Effector memory CD4-positive, alpha-beta T cell (primary cell): ENCODE data around the gene RAMACL.

ENCODE experiments used
- DNase-seq, 3 donors: peaks; one replicate each; pipeline ENCODE4 v3.0.0-alpha.2; 2020
- H3K27ac ChIP-seq: 2 replicates; pipeline ENCODE4 v1.7.0; 2013; ENCODE audit warnings: mild to moderate bottlenecking, low read length, moderate library complexity; ENCODE audit not compliant: insufficient read depth, poor library complexity, severe bottlenecking
- H3K27me3 ChIP-seq: replicated peaks from 2 replicates; pipeline ENCODE4 v1.7.0; 2013; ENCODE audit warnings: mild to moderate bottlenecking, low read length; ENCODE audit not compliant: insufficient read depth, control insufficient read depth, poor library complexity, severe bottlenecking
- H3K36me3 ChIP-seq: 2 replicates; pipeline ENCODE4 v1.7.0; 2013; ENCODE audit warnings: mild to moderate bottlenecking, low read length, moderate library complexity; ENCODE audit not compliant: control insufficient read depth, insufficient read depth
- H3K4me1 ChIP-seq: 2 replicates; pipeline ENCODE4 v1.7.0; 2013; ENCODE audit warnings: low read length, mild to moderate bottlenecking; ENCODE audit not compliant: control insufficient read depth, insufficient read depth, poor library complexity, severe bottlenecking
- H3K4me3 ChIP-seq: 2 replicates; pipeline ENCODE4 v1.7.0; 2013; ENCODE audit warnings: low read length, low read depth, mild to moderate bottlenecking; ENCODE audit not compliant: insufficient read depth, poor library complexity, severe bottlenecking
- H3K9me3 ChIP-seq: 2 replicates; pipeline ENCODE4 v1.7.0; 2013; ENCODE audit warnings: mild to moderate bottlenecking, low read length, moderate library complexity; ENCODE audit not compliant: control insufficient read depth

The RAMACL gene

GRCh38 chr6:166558156-166559005, 28.1 kb downstream of the RAMACL start:
- H3K4me1 ChIP-seq: no peaks in the 10 kb centered on the region
- no peaks in the 10 kb centered on the region for H3K27me3 ChIP-seq
- H3K9me3 ChIP-seq: no peaks in the 10 kb centered on the region
- no peaks in the 10 kb centered on the region for H3K36me3 ChIP-seq
- H3K4me3 ChIP-seq: no peak overlapping the region
- no peak for DNase-seq
- H3K27ac ChIP-seq: no peak overlapping the region

DNA sequence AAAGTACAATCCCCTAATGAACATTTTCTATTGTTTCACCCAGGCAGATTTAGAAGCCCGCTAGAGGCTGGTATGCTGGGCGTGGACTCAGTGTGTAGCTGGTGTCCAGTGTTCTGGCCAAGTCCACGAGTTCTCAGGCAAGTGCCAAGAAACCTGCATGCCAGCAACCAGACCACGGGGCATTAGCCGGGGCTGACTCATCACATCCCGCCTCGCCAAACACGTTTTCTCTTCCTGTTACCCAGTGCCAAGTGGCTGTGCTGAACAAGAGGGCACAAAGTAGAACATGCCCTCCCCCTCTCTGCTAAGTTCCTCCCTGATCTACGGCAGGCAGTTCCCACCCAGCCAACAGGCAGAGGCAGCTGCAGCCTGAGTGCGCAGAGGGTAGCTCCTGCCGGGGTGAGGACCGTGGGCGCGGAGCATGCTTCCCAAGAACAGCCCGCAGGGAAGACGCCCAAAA, 29.6 kb downstream of the RAMACL start:
- no peak overlapping the region for H3K27ac ChIP-seq
- no peaks in the 10 kb centered on the region for H3K9me3 ChIP-seq
- DNase-seq: no peak
- no peaks in the 10 kb centered on the region for H3K27me3 ChIP-seq
- H3K4me3 ChIP-seq: no peak overlapping the region
- H3K36me3 ChIP-seq: no peaks in the 10 kb centered on the region
- H3K4me1 ChIP-seq: no peaks in the 10 kb centered on the region

DNA sequence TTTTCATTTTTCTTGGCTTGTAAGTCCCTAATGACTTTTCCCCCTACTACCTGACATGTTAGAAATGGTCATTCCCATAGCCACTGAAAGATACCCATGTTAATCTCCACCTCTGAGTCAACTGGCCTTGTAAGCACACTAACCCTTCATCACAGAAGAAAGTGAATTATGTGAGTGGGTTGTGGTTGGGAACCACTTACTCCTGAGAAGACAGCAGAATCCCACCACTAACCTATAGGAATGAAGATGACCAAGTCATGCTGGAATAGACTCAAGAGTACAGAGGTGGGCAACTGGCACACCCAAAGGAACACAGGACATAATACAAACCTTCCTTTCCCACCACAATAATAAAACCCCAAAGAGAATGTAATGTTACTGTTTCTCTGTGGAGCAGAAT, 30.1 kb downstream of the RAMACL start:
- Histone ChIP-seq H3K4me1 (no peaks in the 10 kb centered on the region), H3K27me3 (no peaks in the 10 kb centered on the region), H3K4me3 (no peak overlapping the region), H3K27ac (no peak overlapping the region), H3K9me3 (no peaks in the 10 kb centered on the region), H3K36me3 (no peaks in the 10 kb centered on the region)
- DNase-seq: no peak

DNA sequence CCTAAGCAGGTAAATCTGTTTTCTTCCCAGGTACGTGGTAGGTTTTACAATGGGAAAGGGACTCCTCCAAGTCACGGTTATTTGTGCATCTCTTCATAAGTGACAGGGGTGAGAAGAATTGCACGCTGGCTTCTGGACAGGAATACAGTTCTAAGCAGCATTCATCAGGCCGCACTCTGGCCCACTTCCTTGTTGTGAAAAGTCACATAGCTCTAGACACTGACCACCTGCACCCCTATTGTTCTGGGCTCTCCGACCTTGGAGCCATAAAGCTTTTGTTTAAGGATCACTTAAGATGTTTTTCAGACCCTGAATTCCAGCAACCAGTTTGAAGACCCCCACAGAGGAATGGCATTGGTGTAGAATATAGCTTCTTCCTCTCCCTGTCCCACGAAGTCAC, 31.4 kb downstream of the RAMACL start:
- no peak for DNase-seq
- Histone ChIP-seq H3K27me3 (no peaks in the 10 kb centered on the region), H3K36me3 (no peaks in the 10 kb centered on the region), H3K4me3 (no peak overlapping the region), H3K4me1 (no peaks in the 10 kb centered on the region), H3K9me3 (no peaks in the 10 kb centered on the region), H3K27ac (no peak overlapping the region)

- no peak for DNase-seq
- H3K9me3 ChIP-seq: no peaks in the 10 kb centered on the region
- no peak overlapping the region for H3K4me3 ChIP-seq
- H3K27me3 ChIP-seq: no peaks in the 10 kb centered on the region
- no peaks in the 10 kb centered on the region for H3K36me3 ChIP-seq
- H3K27ac ChIP-seq: no peak overlapping the region
- H3K4me1 ChIP-seq: no peaks in the 10 kb centered on the region
Observed at GRCh38 chr6:166554316-166554715, 32.2 kb downstream of the RAMACL start.

DNA sequence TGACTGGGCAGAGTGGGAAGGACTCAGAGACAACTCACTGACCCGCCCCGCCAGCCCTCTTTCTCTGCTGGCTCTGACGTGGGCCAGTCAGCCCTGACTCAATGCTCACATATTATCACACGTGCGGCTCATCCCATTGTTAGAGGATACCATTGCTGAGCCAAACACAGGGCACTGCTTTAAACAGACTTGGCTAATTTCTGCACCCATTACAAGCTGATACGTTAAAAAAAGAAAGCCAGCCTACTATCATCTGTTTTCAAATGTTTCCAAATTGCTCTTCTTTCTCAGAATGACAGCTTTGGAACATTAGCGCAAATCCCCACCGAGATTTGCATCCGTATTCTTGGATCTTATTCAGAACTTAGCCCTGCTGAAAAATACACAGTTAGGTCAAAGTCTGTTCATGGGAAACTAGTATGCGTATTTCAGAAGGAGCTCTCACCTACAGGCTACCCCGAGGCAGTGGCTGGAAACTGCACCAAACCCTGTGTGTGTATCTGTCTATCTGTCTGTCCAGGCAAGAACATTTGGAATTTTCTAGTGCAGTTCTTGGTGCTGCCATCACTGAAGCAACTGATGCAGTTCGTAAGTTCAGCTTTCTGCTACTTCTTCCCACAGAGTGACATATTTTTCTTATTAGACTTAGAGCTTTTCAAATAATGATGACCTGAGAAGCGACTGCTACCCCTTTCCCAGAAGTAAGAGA, 32.8 kb downstream of the RAMACL start:
- no peaks in the 10 kb centered on the region for H3K4me1 ChIP-seq

DNA sequence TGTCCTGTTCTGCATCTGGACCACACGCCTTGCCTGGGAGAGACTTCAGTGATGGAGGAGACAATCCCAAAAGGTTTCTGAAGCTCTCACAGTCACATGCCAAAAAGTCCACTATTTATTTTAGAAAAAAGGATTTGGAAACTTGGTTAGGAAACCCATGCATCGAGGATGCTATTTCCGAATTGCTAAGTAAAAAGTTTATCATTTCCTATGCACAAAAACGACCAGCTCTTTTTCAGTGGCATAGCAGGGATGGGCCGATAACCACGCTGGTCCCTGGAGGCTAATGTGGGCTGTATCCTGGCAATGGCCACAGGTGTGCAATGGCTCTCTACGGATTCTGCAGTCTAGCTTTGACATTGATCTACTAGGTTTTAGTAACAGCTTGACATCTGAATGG, 33.9 kb downstream of the RAMACL start:
- H3K27ac ChIP-seq: no peak overlapping the region
- H3K4me1 ChIP-seq: no peaks in the 10 kb centered on the region
- H3K36me3 ChIP-seq: no peaks in the 10 kb centered on the region
- H3K9me3 ChIP-seq: no peaks in the 10 kb centered on the region
- H3K27me3 ChIP-seq: no peaks in the 10 kb centered on the region
- DNase-seq: no peak
- no peak overlapping the region for H3K4me3 ChIP-seq

More for the DNA sequence above, 32.8 kb downstream of the RAMACL start:
- Histone ChIP-seq H3K27ac (no peak overlapping the region), H3K4me3 (no peak overlapping the region), H3K9me3 (no peaks in the 10 kb centered on the region), H3K27me3 (no peaks in the 10 kb centered on the region), H3K36me3 (no peaks in the 10 kb centered on the region)
- no peak for DNase-seq

GRCh38 chr6:166551754-166552495, 34.6 kb downstream of the RAMACL start:
- Histone ChIP-seq H3K36me3 (no peaks in the 10 kb centered on the region), H3K27me3 (no peaks in the 10 kb centered on the region), H3K4me3 (no peak overlapping the region), H3K4me1 (no peaks in the 10 kb centered on the region), H3K9me3 (no peaks in the 10 kb centered on the region), H3K27ac (no peak overlapping the region)
- DNase-seq: no peak

DNA sequence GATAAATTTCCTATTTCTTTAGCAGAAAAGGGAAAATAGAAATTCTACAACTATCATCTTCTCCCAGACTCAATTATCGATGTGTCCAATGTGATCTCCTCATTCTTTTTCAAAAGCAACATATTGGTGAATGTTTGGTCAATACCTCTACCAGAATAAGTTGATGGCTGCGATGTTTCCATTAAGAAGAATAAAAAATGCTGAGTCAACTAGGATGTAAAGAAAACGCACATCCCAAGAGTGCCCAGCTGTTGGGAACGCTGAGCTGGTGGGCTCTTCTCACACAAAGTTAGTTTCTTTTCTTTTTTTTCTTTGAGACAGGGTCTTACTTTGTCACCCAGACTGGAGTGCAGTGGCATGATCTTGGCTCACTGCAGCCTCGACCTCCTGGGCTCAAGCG, 39.8 kb downstream of the RAMACL start:
- Histone ChIP-seq H3K4me3 (no peak overlapping the region), H3K27me3 (no peaks in the 10 kb centered on the region), H3K4me1 (no peaks in the 10 kb centered on the region), H3K36me3 (no peaks in the 10 kb centered on the region), H3K27ac (no peak overlapping the region), H3K9me3 (no peaks in the 10 kb centered on the region)
- no peak for DNase-seq
